HEK293 (cell line): ENCODE data around the gene FOXO6.

Experiments
- YY1 ChIP-seq: fragments of 450-650 bp; formaldehyde crosslinking; IDR thresholded peaks from 2 replicates; pipeline ENCODE4 v1.5.1; 2018; ENCODE audit warnings: missing biosample characterization, missing genetic modification characterization
- ZFHX2 ChIP-seq: fragments of 450-650 bp; formaldehyde crosslinking; conservative IDR thresholded peaks from 2 replicates; pipeline ENCODE4 v1.5.1; 2016; ENCODE audit warnings: missing biosample characterization, missing genetic modification characterization
- ZNF26 ChIP-seq: fragments of 450-650 bp; formaldehyde crosslinking; IDR thresholded peaks from 2 replicates; pipeline ENCODE4 v1.5.1; 2016; ENCODE audit warnings: missing biosample characterization, missing genetic modification characterization
- ZNF324 ChIP-seq: fragments of 450-650 bp; formaldehyde crosslinking; IDR thresholded peaks from 2 replicates; pipeline ENCODE4 v1.5.1; 2016; ENCODE audit warnings: missing biosample characterization, missing genetic modification characterization
- ZNF658 ChIP-seq: fragments of 450-650 bp; formaldehyde crosslinking; IDR thresholded peaks from 2 replicates; pipeline ENCODE4; 2016; ENCODE audit warnings: missing biosample characterization, missing genetic modification characterization
- ZSCAN16 ChIP-seq: fragments of 450-650 bp; formaldehyde crosslinking; IDR thresholded peaks from 2 replicates; pipeline ENCODE4 v1.5.1; 2016; ENCODE audit warnings: missing biosample characterization, missing genetic modification characterization
- TF ChIP-seq, protein P1 (sequence below): fragments of 450-650 bp; formaldehyde crosslinking; IDR thresholded peaks from 2 replicates; pipeline ENCODE4 v1.5.1; 2016; ENCODE audit warnings: missing biosample characterization, missing genetic modification characterization

DNA sequence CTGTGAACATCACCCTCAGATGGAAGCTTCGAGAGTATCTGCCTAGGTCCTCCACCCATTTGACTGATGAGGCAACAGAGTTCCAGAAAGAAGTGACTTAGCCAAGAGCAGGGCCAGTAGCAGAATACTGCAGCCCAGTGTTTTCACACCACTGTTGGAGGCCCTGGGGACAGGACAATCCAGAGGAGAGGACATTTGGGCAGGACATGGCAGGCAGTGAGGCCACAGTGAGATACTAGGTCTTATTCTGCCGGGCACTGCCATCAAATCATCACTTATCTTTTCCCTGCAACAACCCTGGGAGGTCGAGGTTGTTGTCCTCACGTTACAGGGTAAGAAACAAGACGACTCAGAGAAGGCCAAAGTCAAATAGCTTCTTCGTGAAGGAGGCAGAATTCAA, 5.5 kb upstream of the FOXO6 start:
- TF ChIP-seq, protein P1, sequence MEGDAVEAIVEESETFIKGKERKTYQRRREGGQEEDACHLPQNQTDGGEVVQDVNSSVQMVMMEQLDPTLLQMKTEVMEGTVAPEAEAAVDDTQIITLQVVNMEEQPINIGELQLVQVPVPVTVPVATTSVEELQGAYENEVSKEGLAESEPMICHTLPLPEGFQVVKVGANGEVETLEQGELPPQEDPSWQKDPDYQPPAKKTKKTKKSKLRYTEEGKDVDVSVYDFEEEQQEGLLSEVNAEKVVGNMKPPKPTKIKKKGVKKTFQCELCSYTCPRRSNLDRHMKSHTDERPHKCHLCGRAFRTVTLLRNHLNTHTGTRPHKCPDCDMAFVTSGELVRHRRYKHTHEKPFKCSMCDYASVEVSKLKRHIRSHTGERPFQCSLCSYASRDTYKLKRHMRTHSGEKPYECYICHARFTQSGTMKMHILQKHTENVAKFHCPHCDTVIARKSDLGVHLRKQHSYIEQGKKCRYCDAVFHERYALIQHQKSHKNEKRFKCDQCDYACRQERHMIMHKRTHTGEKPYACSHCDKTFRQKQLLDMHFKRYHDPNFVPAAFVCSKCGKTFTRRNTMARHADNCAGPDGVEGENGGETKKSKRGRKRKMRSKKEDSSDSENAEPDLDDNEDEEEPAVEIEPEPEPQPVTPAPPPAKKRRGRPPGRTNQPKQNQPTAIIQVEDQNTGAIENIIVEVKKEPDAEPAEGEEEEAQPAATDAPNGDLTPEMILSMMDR (tag by site-specific recombination) = no peak
- no peak for TF ChIP-seq ZFHX2 (tag by site-specific recombination)
- no peak for TF ChIP-seq ZSCAN16 (tag by site-specific recombination)
- no peak for TF ChIP-seq ZNF658 (tag by site-specific recombination)
- TF ChIP-seq ZNF324 (tag by site-specific recombination) = no peak
- TF ChIP-seq ZNF26 (tag by site-specific recombination) = no peak
- TF ChIP-seq YY1 (tag by site-specific recombination) = no peak
